Mesothelial cell of epicardium (in vitro differentiated cells): Measurements from ENCODE around the gene CDON. TPM values are rescaled to one million over a fixed set of nuclear protein-coding genes. Genes with fewer than 3 reads are reported as not detected.

Source experiments
- DNase-seq, 2 experiments: peaks; one replicate each; pipeline ENCODE4 v3.0.0; 2021; ENCODE audit warnings: low spot score in 2 of 2; ENCODE audit not compliant: unreplicated experiment in 2 of 2
- H3K27ac Mint-ChIP-seq: 2 replicates; pipeline ENCODE4 v1.8.0; 2021; ENCODE audit warnings: mixed read lengths
- H3K27me3 Mint-ChIP-seq: 2 replicates; pipeline ENCODE4 v1.8.0; 2021; ENCODE audit warnings: low read depth, mixed read lengths
- H3K36me3 Mint-ChIP-seq: 2 replicates; pipeline ENCODE4 v1.8.0; 2021; ENCODE audit warnings: mixed read lengths
- H3K4me1 Mint-ChIP-seq: 2 replicates; pipeline ENCODE4 v1.8.0; 2021; ENCODE audit warnings: mixed read lengths
- H3K4me3 Mint-ChIP-seq: 2 replicates; pipeline ENCODE4 v1.8.0; 2021; ENCODE audit warnings: mild to moderate bottlenecking, moderate library complexity, mixed read lengths
- H3K9me3 Mint-ChIP-seq: 2 replicates; pipeline ENCODE4 v1.8.0; 2021; ENCODE audit warnings: mixed read lengths
- CTCF ChIP-seq: fragments of 200-600 bp; sonication (generic); IDR thresholded peaks from one replicate; pipeline ENCODE4 v1.5.0; 2021; ENCODE audit warnings: antibody characterized with exemption; ENCODE audit not compliant: unreplicated experiment
- total RNA-seq: library from RNA; stranded (reverse); gene quantifications from 3 replicates; pipeline ENCODE4 v1.2.1, GENCODE V29; 2021

Gene CDON
- total RNA-seq, 1 donor from 2014 or later, result 165 TPM

- Mint-ChIP-seq H3K4me1 (peaks cover 25% of the 10 kb centered on the region), H3K9me3 (peaks cover 3% of the 10 kb centered on the region), H3K36me3 (no peaks in the 10 kb centered on the region), H3K4me3 (no peak overlapping the region), H3K27ac (peak overlapping the region; percentile 60), H3K27me3 (no peaks in the 10 kb centered on the region)
- DNase-seq, result no peak
- no peak for TF ChIP-seq CTCF
Observed at GRCh38 chr11:126072801-126073594, 10.3 kb upstream of the CDON start.

GRCh38 chr11:126072141-126072741 lies 9.6 kb upstream of the CDON start:
- Mint-ChIP-seq H3K4me3 (no peak overlapping the region), H3K4me1 (peaks cover 25% of the 10 kb centered on the region), H3K27ac (peak overlapping the region; percentile 60), H3K36me3 (no peaks in the 10 kb centered on the region), H3K9me3 (peaks cover 3% of the 10 kb centered on the region), H3K27me3 (no peaks in the 10 kb centered on the region)
- TF ChIP-seq CTCF, result no peak
- no peak for DNase-seq

GRCh38 chr11:126063507-126063852 lies 814 bp upstream of the CDON start:
- H3K36me3 Mint-ChIP-seq, result no peaks in the 10 kb centered on the region
- no peak overlapping the region for H3K27ac Mint-ChIP-seq
- H3K27me3 Mint-ChIP-seq, result no peaks in the 10 kb centered on the region
- DNase-seq, result no peak
- H3K9me3 Mint-ChIP-seq, result peaks cover 13% of the 10 kb centered on the region
- no peak for TF ChIP-seq CTCF
- H3K4me1 Mint-ChIP-seq, result peaks cover 34% of the 10 kb centered on the region
- peak overlapping the region; percentile 82 for H3K4me3 Mint-ChIP-seq

GRCh38 chr11:126061707-126062678 lies 673 bp downstream of the CDON start:
- peak; percentile 37 to 71 for DNase-seq
- peak overlapping the region; percentile 78 for H3K4me3 Mint-ChIP-seq
- peaks cover 47% of the 10 kb centered on the region for H3K4me1 Mint-ChIP-seq
- peak overlapping the region; percentile 94 for H3K27ac Mint-ChIP-seq
- peak; percentile 38 for TF ChIP-seq CTCF
- peaks cover 3% of the 10 kb centered on the region for H3K36me3 Mint-ChIP-seq
- H3K9me3 Mint-ChIP-seq, result peaks cover 10% of the 10 kb centered on the region
- no peaks in the 10 kb centered on the region for H3K27me3 Mint-ChIP-seq

GRCh38 chr11:126060757-126061171 lies 1.9 kb downstream of the CDON start:
- no peak for DNase-seq
- peak overlapping the region; percentile 94 for H3K27ac Mint-ChIP-seq
- peak overlapping the region; percentile 78 for H3K4me3 Mint-ChIP-seq
- peaks cover 5% of the 10 kb centered on the region for H3K36me3 Mint-ChIP-seq
- peaks cover 5% of the 10 kb centered on the region for H3K9me3 Mint-ChIP-seq
- TF ChIP-seq CTCF, result no peak
- no peaks in the 10 kb centered on the region for H3K27me3 Mint-ChIP-seq
- H3K4me1 Mint-ChIP-seq, result peaks cover 52% of the 10 kb centered on the region
